Keratinocyte (primary cell): ENCODE results near the gene VIPR1. TPM values are rescaled to one million over a fixed set of nuclear protein-coding genes. Genes with fewer than 3 reads are reported as not detected.

ENCODE experiments used
- DNase-seq: peaks from one replicate; pipeline ENCODE4 v3.0.0-alpha.2; 2011; ENCODE audit warnings: low read depth, missing footprints, low spot score
- FAIRE-seq: peaks from 2 replicates; lab custom pipeline; 2011; peaks lifted over from hg19 to GRCh38; lab: Jason Lieb, UNC
- H2AFZ ChIP-seq: 2 replicates; pipeline ENCODE4 v1.6.0; 2012; ENCODE audit warnings: low read length, control low read depth, inconsistent platforms; ENCODE audit not compliant: control insufficient read depth
- H3K27ac ChIP-seq: 2 replicates; pipeline ENCODE4 v1.5.1; 2011; ENCODE audit warnings: low read length; ENCODE audit not compliant: control insufficient read depth, insufficient read depth
- H3K27me3 ChIP-seq: 3 replicates; pipeline ENCODE4 v1.6.0; 2011; ENCODE audit warnings: low read length; ENCODE audit not compliant: control insufficient read depth, insufficient read depth; ENCODE audit errors: extremely low read depth
- H3K36me3 ChIP-seq, 2 experiments: 2 replicates in 1 of 2; 3 replicates in 1 of 2; pipeline ENCODE4 v1.5.1; 2011; ENCODE audit warnings: low read length in 2 of 2, mild to moderate bottlenecking in 1 of 2; ENCODE audit not compliant: control insufficient read depth in 2 of 2, insufficient read depth in 2 of 2; ENCODE audit errors: extremely low read depth in 1 of 2
- H3K4me1 ChIP-seq: 3 replicates; pipeline ENCODE4 v1.5.1; 2011; ENCODE audit warnings: low read length; ENCODE audit not compliant: control insufficient read depth, insufficient read depth; ENCODE audit errors: extremely low read depth
- H3K4me2 ChIP-seq: 3 replicates; pipeline ENCODE4 v1.6.0; 2011; ENCODE audit warnings: low read depth, low read length; ENCODE audit not compliant: control insufficient read depth, insufficient read depth; ENCODE audit errors: extremely low read depth
- H3K4me3 ChIP-seq, 3 experiments: fragments of 200-600 bp in 1 of 3; sonication (generic) in 1 of 3; 2 replicates in 2 of 3; 3 replicates in 1 of 3; pipeline ENCODE4 v1.5.1; 2011 to 2016; ENCODE audit warnings: low read length in 3 of 3, mild to moderate bottlenecking in 3 of 3, control low read depth in 2 of 3, inconsistent platforms in 1 of 3, low read depth in 1 of 3, mixed read lengths in 1 of 3, mixed run types in 1 of 3, moderate library complexity in 1 of 3; ENCODE audit not compliant: control insufficient read depth in 2 of 3, insufficient read depth in 2 of 3; ENCODE audit errors: extremely low read depth in 1 of 3
- H3K79me2 ChIP-seq: 2 replicates; pipeline ENCODE4 v1.6.0; 2012; ENCODE audit warnings: low read length; ENCODE audit not compliant: control insufficient read depth, insufficient read depth
- H3K9ac ChIP-seq: 3 replicates; pipeline ENCODE4 v1.6.0; 2011; ENCODE audit warnings: low read length; ENCODE audit not compliant: control insufficient read depth, insufficient read depth; ENCODE audit errors: extremely low read depth
- H3K9me1 ChIP-seq: 3 replicates; pipeline ENCODE4 v1.6.0; 2011; ENCODE audit warnings: low read length; ENCODE audit not compliant: control insufficient read depth, insufficient read depth; ENCODE audit errors: extremely low read depth
- H3K9me3 ChIP-seq: 2 replicates; pipeline ENCODE4 v1.5.1; 2012; ENCODE audit warnings: low read depth, low read length; ENCODE audit not compliant: control insufficient read depth
- H4K20me1 ChIP-seq: 3 replicates; pipeline ENCODE4 v1.6.0; 2011; ENCODE audit warnings: low read length; ENCODE audit not compliant: control insufficient read depth, insufficient read depth; ENCODE audit errors: extremely low read depth
- CTCF ChIP-seq, 3 experiments: IDR thresholded peaks in 1 of 3; conservative IDR thresholded peaks in 1 of 3; optimal IDR thresholded peaks in 1 of 3; 2 replicates in 2 of 3; 3 replicates in 1 of 3; pipeline versions ENCODE3 to v1.5.1; 2011; ENCODE audit warnings: low read length in 3 of 3, mild to moderate bottlenecking in 3 of 3, moderate library complexity in 2 of 3, control low read depth in 1 of 3, inconsistent platforms in 1 of 3; ENCODE audit not compliant: insufficient read depth in 2 of 3; ENCODE audit errors: extremely low read depth in 1 of 3
- EZH2 ChIP-seq: IDR thresholded peaks from one replicate; pipeline ENCODE4 v1.6.1; 2012; ENCODE audit warnings: inconsistent platforms, mild to moderate bottlenecking, low read length, moderate library complexity
- dilution Hi-C: fragments of 300-500 bp; cut with MboI; formaldehyde crosslinking; loops from one replicate; pipeline ENCODE4 v1.7.0; 2020; ENCODE audit warnings: low sequenced_read_pairs; ENCODE audit not compliant: extremely low pct_ligation_motif_present
- polyA plus RNA-seq, 5 experiments: library from polyadenylated mRNA; depleted of rRNA in 3 of 5; stranded (reverse) in 3 of 5; stranded (forward) in 1 of 5; unstranded in 1 of 5; fragments of >200 nt; gene quantifications; 1 replicate in 1 of 5; 2 replicates in 3 of 5; 3 replicates in 1 of 5; pipeline versions ENCODE4 v1.2.1 to v1.2.3, GENCODE V29; 2011 to 2012; ENCODE audit warnings: missing spikeins in 2 of 5, low read depth in 1 of 5, low replicate concordance in 1 of 5

VIPR1 gene
- polyA plus RNA-seq, 1 donor (not counting 4 experiments of a cell fraction or from before 2014, with no cell fraction given) = 4.5 TPM

DNA sequence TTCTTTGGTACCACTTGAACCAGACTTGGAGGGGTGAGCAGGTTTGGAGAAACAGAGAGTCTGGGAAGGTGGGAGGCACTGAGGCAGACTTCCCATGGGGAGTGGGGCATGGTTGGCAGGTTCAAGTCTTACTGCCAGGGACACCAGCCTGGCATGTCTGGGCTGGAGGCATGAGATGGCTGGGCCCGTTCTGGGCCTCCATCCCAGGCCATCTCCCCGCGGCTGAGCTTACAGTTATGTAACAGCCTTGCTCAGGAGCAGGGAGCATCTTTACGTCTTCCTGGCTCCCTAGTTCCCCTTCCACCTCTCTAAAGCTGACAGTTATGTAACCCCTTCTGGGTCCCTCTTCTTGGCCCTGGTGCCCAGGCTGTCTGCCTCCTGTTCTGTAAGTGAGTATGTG is 12.4 kb downstream of the VIPR1 start:
- Histone ChIP-seq H4K20me1 (no peaks in the 10 kb centered on the region), H3K4me2 (peak overlapping the region; percentile 40), H3K27me3 (no peaks in the 10 kb centered on the region), H3K36me3 (no peaks in the 10 kb centered on the region), H2AFZ (peak overlapping the region; percentile 82), H3K4me1 (peaks cover 28% of the 10 kb centered on the region), H3K4me3 (no peak overlapping the region), H3K9me3 (no peaks in the 10 kb centered on the region), H3K9ac (peak overlapping the region; percentile 62), H3K9me1 (no peaks in the 10 kb centered on the region), H3K27ac (peak overlapping the region; percentile 86), H3K79me2 (no peaks in the 10 kb centered on the region)
- DNase-seq (no peak), FAIRE-seq (peak; percentile 56)
- dilution Hi-C loops = no loop called here
- no peak for TF ChIP-seq CTCF (optimal IDR thresholded peaks at IDR 0.05 in 1 of 3, IDR thresholded peaks at IDR 0.05 in 1 of 3, conservative IDR thresholded peaks at IDR 0.05 in 1 of 3; ENCODE audit: extremely low read depth in 1 of 3, insufficient read depth in 2 of 3, low read length in 3 of 3)
- no peak for TF ChIP-seq EZH2

- peak overlapping the region; percentile 86 for H3K27ac ChIP-seq
- H3K9me1 ChIP-seq = no peaks in the 10 kb centered on the region
- H3K79me2 ChIP-seq = no peaks in the 10 kb centered on the region
- H3K4me1 ChIP-seq = peaks cover 33% of the 10 kb centered on the region
- peak; percentile 100 for FAIRE-seq
- peak; percentile 91 for DNase-seq
- no peak for TF ChIP-seq EZH2
- no peak for TF ChIP-seq CTCF (optimal IDR thresholded peaks at IDR 0.05 in 1 of 3, IDR thresholded peaks at IDR 0.05 in 1 of 3, conservative IDR thresholded peaks at IDR 0.05 in 1 of 3; ENCODE audit: extremely low read depth in 1 of 3, insufficient read depth in 2 of 3, low read length in 3 of 3)
- H3K36me3 ChIP-seq = no peaks in the 10 kb centered on the region
- peak overlapping the region; percentile 40 for H3K4me2 ChIP-seq
- H4K20me1 ChIP-seq = no peaks in the 10 kb centered on the region
- dilution Hi-C loops = no loop called here
- peak overlapping the region; percentile 62 for H3K9ac ChIP-seq
- H2AFZ ChIP-seq = peak overlapping the region; percentile 82
- H3K9me3 ChIP-seq = no peaks in the 10 kb centered on the region
- peak overlapping the region in 1 of 3 experiments; percentile 5 for H3K4me3 ChIP-seq
- no peaks in the 10 kb centered on the region for H3K27me3 ChIP-seq
Measured at GRCh38 chr3:42515391-42515916, 13.0 kb downstream of the VIPR1 start.
